H7 (cell line): ENCODE results near the gene MN1. TPM values are rescaled to one million over a fixed set of nuclear protein-coding genes. Genes with fewer than 3 reads are reported as not detected.
A peak's percentile ranks its signal among the peaks of the same experiment; 100 is the strongest.

Experiments used
- DNase-seq: peaks from one replicate; pipeline ENCODE4 v3.0.0; 2012
- H3K27me3 ChIP-seq: 2 replicates; pipeline ENCODE4 v1.6.0; 2011; ENCODE audit warnings: mild to moderate bottlenecking, low read length; ENCODE audit not compliant: control insufficient read depth, insufficient read depth
- H3K36me3 ChIP-seq: replicated peaks from 2 replicates; pipeline ENCODE4 v1.5.1; 2011; ENCODE audit warnings: low read length; ENCODE audit not compliant: control insufficient read depth, insufficient read depth
- H3K4me3 ChIP-seq: 2 replicates; pipeline ENCODE4 v1.5.1; 2011; ENCODE audit warnings: low read depth, mild to moderate bottlenecking, control low read depth, low read length, moderate library complexity; ENCODE audit not compliant: insufficient read depth
- total RNA-seq: library from RNA; depleted of rRNA; stranded (reverse); fragments of >200 nt; shearing (Covaris generic); gene quantifications from 2 replicates; pipeline ENCODE4 v1.2.3, GENCODE V29; 2014

Gene MN1
- total RNA-seq, 1 experiment from 2014 or later: 22.1 TPM

GRCh38 chr22:27786965-27787364 is 14.6 kb downstream of the MN1 start:
- Histone ChIP-seq H3K36me3 (no peaks in the 10 kb centered on the region), H3K4me3 (no peak overlapping the region), H3K27me3 (peaks cover 18% of the 10 kb centered on the region; the same call in 1 of the 2 replicates)
- DNase-seq: no peak

DNA sequence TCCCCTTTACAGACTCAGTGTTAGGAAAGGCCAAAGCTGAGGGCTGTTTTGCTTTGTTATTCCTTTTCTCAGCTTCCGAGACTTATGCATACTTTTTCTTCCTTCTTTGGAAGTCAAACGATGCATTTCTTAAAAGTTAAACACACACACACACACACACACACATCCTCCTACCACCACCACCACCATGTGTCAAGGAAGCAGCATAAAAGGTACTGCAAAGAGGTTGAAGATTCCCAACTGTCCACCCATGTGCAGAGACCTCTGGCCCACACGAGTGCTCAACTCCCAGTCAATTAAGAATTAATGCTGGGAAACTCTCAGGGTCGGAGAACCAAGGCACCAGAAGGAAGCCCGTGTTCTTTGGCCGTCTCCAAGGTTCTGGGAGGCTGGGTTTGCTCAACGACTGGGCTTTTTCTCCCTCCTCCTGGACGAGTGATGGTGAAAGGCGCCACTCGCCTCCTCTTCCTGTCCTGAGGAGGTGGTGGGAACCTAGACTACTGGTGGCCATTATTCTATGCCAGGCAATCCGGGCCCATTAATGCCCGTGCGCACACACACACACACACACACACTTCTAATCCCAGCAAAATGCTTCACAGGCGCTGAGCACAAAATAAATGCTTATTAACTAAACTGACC is 15.1 kb downstream of the MN1 start:
- H3K27me3 ChIP-seq: peaks cover 13% of the 10 kb centered on the region; the same call in 1 of the 2 replicates
- DNase-seq: no peak
- H3K36me3 ChIP-seq: no peaks in the 10 kb centered on the region
- H3K4me3 ChIP-seq: no peak overlapping the region

DNA sequence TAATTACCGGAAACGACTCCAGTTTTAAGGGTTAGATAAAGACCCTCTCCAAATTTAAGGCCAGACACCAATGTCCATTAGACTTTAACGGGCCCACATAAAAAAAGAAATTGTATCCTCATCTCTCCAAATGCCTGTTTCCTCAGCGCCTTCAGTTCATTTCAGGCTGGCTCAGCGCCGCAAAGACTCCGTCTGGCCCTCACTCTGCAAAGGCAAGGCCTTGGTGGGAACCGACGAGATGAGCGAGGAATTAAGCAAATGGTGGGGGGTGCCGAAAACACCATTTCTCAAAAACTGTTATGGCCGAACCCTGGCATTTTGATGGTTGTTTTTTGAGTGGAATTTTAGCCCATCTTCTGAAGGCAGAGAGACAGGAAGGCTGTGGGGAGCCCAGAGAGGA is 15.7 kb downstream of the MN1 start:
- Histone ChIP-seq H3K36me3 (no peaks in the 10 kb centered on the region), H3K27me3 (peaks cover 10% of the 10 kb centered on the region; the same call in 1 of the 2 replicates), H3K4me3 (no peak overlapping the region)
- no peak for DNase-seq

DNA sequence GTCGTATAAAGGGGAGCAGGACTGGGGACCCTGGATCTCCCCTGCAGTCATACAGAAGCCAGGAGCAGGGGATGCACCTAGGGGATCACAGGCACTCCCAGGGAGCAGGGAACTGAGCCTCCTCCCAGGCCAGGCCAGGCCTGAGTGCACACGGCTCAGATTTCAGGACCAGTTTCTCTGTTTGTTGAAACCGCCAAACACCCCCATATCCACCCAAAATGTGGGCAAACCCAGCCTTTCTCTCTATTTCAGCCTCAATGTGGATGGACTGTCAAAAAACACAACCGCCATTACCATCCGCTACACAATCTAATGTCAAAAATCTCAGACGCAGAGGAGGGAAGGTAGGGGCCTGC is 17.5 kb downstream of the MN1 start:
- DNase-seq: no peak
- Histone ChIP-seq H3K36me3 (no peaks in the 10 kb centered on the region), H3K4me3 (no peak overlapping the region), H3K27me3 (no peaks in the 10 kb centered on the region; the same call in 1 of the 2 replicates)

GRCh38 chr22:27783436-27784119 is 18.0 kb downstream of the MN1 start:
- Histone ChIP-seq H3K27me3 (no peaks in the 10 kb centered on the region; the same call in 1 of the 2 replicates), H3K36me3 (no peaks in the 10 kb centered on the region)
- DNase-seq: no peak

GRCh38 chr22:27782088-27782487 is 19.5 kb downstream of the MN1 start:
- no peak for DNase-seq
- no peaks in the 10 kb centered on the region for H3K27me3 ChIP-seq
- no peak overlapping the region for H3K4me3 ChIP-seq
- no peaks in the 10 kb centered on the region for H3K36me3 ChIP-seq

More at GRCh38 chr22:27783436-27784119, 18.0 kb downstream of the MN1 start:
- no peak overlapping the region for H3K4me3 ChIP-seq

GRCh38 chr22:27780161-27780575 is 21.4 kb downstream of the MN1 start:
- DNase-seq: peak; percentile 78
- Histone ChIP-seq H3K4me3 (no peak overlapping the region), H3K36me3 (no peaks in the 10 kb centered on the region), H3K27me3 (no peaks in the 10 kb centered on the region)

DNA sequence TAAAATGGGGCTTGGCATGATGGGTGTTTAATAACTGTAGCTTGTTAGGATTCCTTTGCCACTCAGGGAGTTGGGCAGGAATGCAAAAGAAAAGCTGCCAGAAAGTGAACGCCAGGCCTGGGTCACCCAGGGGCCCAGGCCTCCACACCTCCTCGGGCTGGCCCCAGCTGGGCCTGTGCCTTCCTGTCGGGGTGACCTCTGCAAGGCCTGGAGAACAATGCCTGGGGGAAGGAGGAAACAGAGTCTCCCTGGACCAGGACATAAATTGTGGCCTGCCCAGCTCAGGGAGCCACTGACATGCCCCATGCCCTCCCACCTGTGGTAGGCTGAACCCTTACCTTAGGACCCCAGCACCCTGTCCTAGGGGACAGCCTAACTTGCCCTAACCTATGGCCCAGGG is 21.9 kb downstream of the MN1 start:
- H3K27me3 ChIP-seq: no peaks in the 10 kb centered on the region
- DNase-seq: no peak
- no peak overlapping the region for H3K4me3 ChIP-seq
- no peaks in the 10 kb centered on the region for H3K36me3 ChIP-seq

DNA sequence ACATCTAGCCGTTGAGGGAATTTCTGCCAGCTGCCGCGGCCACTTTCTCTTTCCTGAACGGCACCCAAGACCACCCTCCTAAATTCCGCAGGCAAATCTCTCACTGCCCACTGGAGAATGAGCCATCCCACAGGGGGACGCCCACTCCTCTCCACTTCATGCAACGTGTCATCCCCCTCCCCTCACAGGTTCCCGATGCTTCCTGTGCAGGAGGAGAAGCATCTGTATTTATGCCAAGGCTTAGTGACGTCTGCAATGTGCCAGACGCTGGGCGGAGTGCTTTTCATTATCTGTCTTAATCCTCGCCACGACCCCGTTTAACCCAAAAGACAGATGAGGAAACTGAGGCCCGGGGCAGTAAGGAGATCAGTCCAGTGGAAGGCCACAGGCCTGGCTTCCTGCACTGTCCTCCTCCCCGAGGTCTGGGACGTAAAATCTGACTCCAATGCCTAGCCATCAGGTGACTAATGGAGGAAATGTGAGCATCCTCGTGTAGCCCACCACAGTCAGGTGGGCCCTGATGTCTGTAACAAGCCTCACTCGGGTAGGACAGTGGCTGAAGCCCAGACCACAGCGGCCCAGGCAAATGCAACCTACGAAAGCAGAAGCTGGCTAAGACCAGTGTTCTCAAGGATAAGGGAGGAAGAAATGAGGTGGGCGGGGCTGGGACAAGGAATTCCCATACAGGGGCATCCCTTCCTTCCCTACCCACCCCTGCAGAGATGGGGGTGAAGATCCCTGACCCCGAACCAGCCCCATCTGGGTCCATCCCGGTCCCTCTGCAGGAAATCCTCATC is 23.1 kb downstream of the MN1 start:
- Histone ChIP-seq H3K27me3 (no peaks in the 10 kb centered on the region), H3K36me3 (no peaks in the 10 kb centered on the region), H3K4me3 (no peak overlapping the region)
- no peak for DNase-seq

GRCh38 chr22:27777128-27777527 is 24.4 kb downstream of the MN1 start:
- no peak for DNase-seq
- no peaks in the 10 kb centered on the region for H3K27me3 ChIP-seq
- no peak overlapping the region for H3K4me3 ChIP-seq
- H3K36me3 ChIP-seq: no peaks in the 10 kb centered on the region

GRCh38 chr22:27776650-27776958 is 25.0 kb downstream of the MN1 start:
- H3K27me3 ChIP-seq: no peaks in the 10 kb centered on the region
- no peaks in the 10 kb centered on the region for H3K36me3 ChIP-seq
- no peak overlapping the region for H3K4me3 ChIP-seq
- DNase-seq: no peak

- peak; percentile 78 for DNase-seq
These were observed 25.6 kb downstream of the MN1 start for GRCh38 chr22:27775758-27776649.

GRCh38 chr22:27775087-27775698 is 26.4 kb downstream of the MN1 start:
- Histone ChIP-seq H3K27me3 (no peaks in the 10 kb centered on the region), H3K36me3 (no peaks in the 10 kb centered on the region), H3K4me3 (no peak overlapping the region)
- DNase-seq: no peak

More at GRCh38 chr22:27775758-27776649, 25.6 kb downstream of the MN1 start:
- Histone ChIP-seq H3K4me3 (no peak overlapping the region), H3K27me3 (no peaks in the 10 kb centered on the region), H3K36me3 (no peaks in the 10 kb centered on the region)

GRCh38 chr22:27774200-27774599 is 27.4 kb downstream of the MN1 start:
- Histone ChIP-seq H3K4me3 (no peak overlapping the region), H3K36me3 (no peaks in the 10 kb centered on the region), H3K27me3 (no peaks in the 10 kb centered on the region)
- DNase-seq: no peak
